Subcutaneous adipose tissue (tissue), 4 donors: ENCODE results near the gene MUC12. TPM values are rescaled to one million over a fixed set of nuclear protein-coding genes. Genes with fewer than 3 reads are reported as not detected.

Experiments
- CTCF ChIP-seq: fragments of 450-650 bp; IDR thresholded peaks from one replicate; pipeline ENCODE4 v1.5.1; 2016; ENCODE audit warnings: low read depth, mild to moderate bottlenecking, control low read depth, antibody characterized with exemption, moderate library complexity
- total RNA-seq, 4 donors: library from RNA; depleted of rRNA; stranded (reverse); fragments of >200 nt; gene quantifications; one replicate each; pipeline ENCODE4 v1.1.0, GENCODE V29; 2016

The MUC12 gene
- total RNA-seq, 4 donors from 2014 or later, result under 0.01 to 0.34 (median 0.08) TPM

GRCh38 chr7:101023839-101024238 lies 54.5 kb downstream of the MUC12 start:
- no peak for TF ChIP-seq CTCF

GRCh38 chr7:101031082-101031481 lies 61.7 kb downstream of the MUC12 start:
- no peak for TF ChIP-seq CTCF

GRCh38 chr7:101035941-101036340 lies 66.6 kb downstream of the MUC12 start:
- no peak for TF ChIP-seq CTCF

GRCh38 chr7:101058355-101058754 lies 89.0 kb downstream of the MUC12 start:
- TF ChIP-seq CTCF, result no peak

GRCh38 chr7:101059620-101059942 lies 90.2 kb downstream of the MUC12 start:
- no peak for TF ChIP-seq CTCF

- TF ChIP-seq CTCF, result no peak
Measured at GRCh38 chr7:101060992-101061391, 91.6 kb downstream of the MUC12 start.

GRCh38 chr7:101066141-101066832 lies 96.9 kb downstream of the MUC12 start:
- no peak for TF ChIP-seq CTCF
